ENCODE data around the gene TDRD3. TPM values are rescaled to one million over a fixed set of nuclear protein-coding genes. Genes with fewer than 3 reads are reported as not detected.
"Not testable (repeated sequence)": the region's sequence is repeated elsewhere in the genome, so short reads cannot be mapped to it uniquely, and the experiment has no call there.

The TDRD3 gene
- total RNA-seq, 4 donors from 2014 or later = 28.5 to 47.8 (median 41.3) TPM

- TF ChIP-seq CTCF (IDR thresholded peaks at IDR 0.05) = no peak
- no peak for TF ChIP-seq POLR2A (IDR thresholded peaks at IDR 0.05)
- WGBS, 2 donors = 62 to 63% methylated on average over 2 of the region's 2 CpGs
- intact Hi-C loops (cut with DNase I) = no loop called here
Observed at GRCh38 chr13:60363288-60363687, 33.7 kb upstream of the TDRD3 start.

DNA sequence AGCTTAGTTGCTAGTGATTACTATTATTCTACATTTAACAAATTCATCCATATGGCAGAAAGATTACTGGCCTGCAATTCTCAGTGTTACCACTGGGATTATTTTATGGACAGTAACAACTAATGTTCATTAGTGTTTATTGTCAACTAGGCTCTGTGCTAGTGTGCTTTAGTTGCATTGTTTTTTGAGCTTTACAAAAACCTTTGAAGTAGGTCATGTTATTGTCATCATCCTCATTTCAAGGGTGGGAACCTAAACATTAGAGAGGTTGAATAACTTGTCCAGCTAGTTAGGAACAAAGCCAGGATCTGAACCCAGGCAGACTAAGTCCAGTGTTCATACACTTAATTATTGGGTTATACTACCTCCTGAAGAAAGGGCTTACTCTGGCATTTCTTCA is 27.8 kb upstream of the TDRD3 start:
- no peaks in the 10 kb centered on the region for H3K9me3 ChIP-seq
- TF ChIP-seq CTCF (IDR thresholded peaks at IDR 0.05) (peak in 3 of 6 experiments; percentile 4 to 36 (median 33)), POLR2A (IDR thresholded peaks at IDR 0.05) (no peak)
- no peaks in the 10 kb centered on the region for H3K36me3 ChIP-seq
- no peaks in the 10 kb centered on the region for H3K27me3 ChIP-seq
- no peak for DNase-seq
- no peaks in the 10 kb centered on the region for H3K4me1 ChIP-seq
- H3K4me3 ChIP-seq (replicated peaks in 1 of 3) = no peak overlapping the region
- intact Hi-C loops (cut with DNase I) = no loop called here
- no peak overlapping the region for H3K27ac ChIP-seq

More at GRCh38 chr13:60363288-60363687, 33.7 kb upstream of the TDRD3 start:
- no peak for DNase-seq
- H3K4me3 ChIP-seq (replicated peaks in 1 of 3) = no peak overlapping the region
- no peak overlapping the region for H3K27ac ChIP-seq
- no peaks in the 10 kb centered on the region for H3K27me3 ChIP-seq
- H3K36me3 ChIP-seq = no peaks in the 10 kb centered on the region
- H3K9me3 ChIP-seq = no peaks in the 10 kb centered on the region
- H3K4me1 ChIP-seq = no peaks in the 10 kb centered on the region

GRCh38 chr13:60370343-60370742 is 26.7 kb upstream of the TDRD3 start:
- no peak for DNase-seq
- no peaks in the 10 kb centered on the region for H3K36me3 ChIP-seq
- H3K9me3 ChIP-seq = no peaks in the 10 kb centered on the region
- no peaks in the 10 kb centered on the region for H3K4me1 ChIP-seq
- 85 to 88% methylated on average over 7 of the region's 7 CpGs for WGBS, 2 donors
- H3K4me3 ChIP-seq (replicated peaks in 1 of 3) = no peak overlapping the region
- intact Hi-C loops (cut with DNase I) = no loop called here
- TF ChIP-seq POLR2A (IDR thresholded peaks at IDR 0.05) (no peak), CTCF (IDR thresholded peaks at IDR 0.05) (no peak)
- H3K27ac ChIP-seq = no peak overlapping the region
- H3K27me3 ChIP-seq = no peaks in the 10 kb centered on the region

DNA sequence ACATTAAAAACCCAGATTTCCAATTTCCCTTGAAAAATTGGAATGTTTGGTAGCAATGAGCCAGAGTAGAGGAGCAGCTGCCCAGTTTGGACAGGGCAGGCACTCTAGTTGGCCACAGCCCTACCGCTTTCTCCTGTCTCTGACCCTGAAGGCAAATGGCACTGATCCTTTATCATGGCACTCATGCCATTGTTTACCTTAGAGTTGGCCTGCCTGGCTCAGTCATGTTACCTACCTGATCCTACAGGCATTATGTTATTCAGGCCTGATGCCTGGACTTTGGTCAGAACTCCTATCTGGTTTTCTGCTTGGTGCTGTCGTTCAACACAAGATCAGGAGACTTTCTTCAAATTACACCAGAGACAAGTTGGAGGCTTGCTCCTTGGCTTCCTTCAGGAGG is 24.9 kb upstream of the TDRD3 start:
- no peak overlapping the region for H3K27ac ChIP-seq
- TF ChIP-seq POLR2A (IDR thresholded peaks at IDR 0.05) (no peak), CTCF (IDR thresholded peaks at IDR 0.05) (no peak)
- DNase-seq = no peak
- no peaks in the 10 kb centered on the region for H3K27me3 ChIP-seq
- no peaks in the 10 kb centered on the region for H3K9me3 ChIP-seq
- H3K4me3 ChIP-seq (replicated peaks in 1 of 3) = no peak overlapping the region
- no peaks in the 10 kb centered on the region for H3K4me1 ChIP-seq
- WGBS, 2 donors = 92 to 93% methylated on average over 2 of the region's 2 CpGs
- intact Hi-C loops (cut with DNase I) = no loop called here
- no peaks in the 10 kb centered on the region for H3K36me3 ChIP-seq

- H3K4me3 ChIP-seq (replicated peaks in 1 of 3); DNase-seq; H3K4me1 ChIP-seq; H3K27me3 ChIP-seq; H3K27ac ChIP-seq; intact Hi-C loops (cut with DNase I); H3K36me3 ChIP-seq; H3K9me3 ChIP-seq: not testable (repeated sequence)
- WGBS, 2 donors = 86 to 92% methylated on average over 3 of the region's 3 CpGs
Observed at GRCh38 chr13:60379282-60379681, 17.7 kb upstream of the TDRD3 start.
